ENCODE data around the gene TESK1. TPM values are rescaled to one million over a fixed set of nuclear protein-coding genes. Genes with fewer than 3 reads are reported as not detected.
"Not testable (repeated sequence)": the region's sequence is repeated elsewhere in the genome, so short reads cannot be mapped to it uniquely, and the experiment has no call there.

The TESK1 gene
- total RNA-seq, 3 donors from 2014 or later, result 26.5 to 50.4 (median 33.8) TPM

GRCh38 chr9:35611230-35611797 lies 6.3 kb downstream of the TESK1 start:
- TF ChIP-seq POLR2A (IDR thresholded peaks at IDR 0.05), result no peak
- TF ChIP-seq, protein P1, sequence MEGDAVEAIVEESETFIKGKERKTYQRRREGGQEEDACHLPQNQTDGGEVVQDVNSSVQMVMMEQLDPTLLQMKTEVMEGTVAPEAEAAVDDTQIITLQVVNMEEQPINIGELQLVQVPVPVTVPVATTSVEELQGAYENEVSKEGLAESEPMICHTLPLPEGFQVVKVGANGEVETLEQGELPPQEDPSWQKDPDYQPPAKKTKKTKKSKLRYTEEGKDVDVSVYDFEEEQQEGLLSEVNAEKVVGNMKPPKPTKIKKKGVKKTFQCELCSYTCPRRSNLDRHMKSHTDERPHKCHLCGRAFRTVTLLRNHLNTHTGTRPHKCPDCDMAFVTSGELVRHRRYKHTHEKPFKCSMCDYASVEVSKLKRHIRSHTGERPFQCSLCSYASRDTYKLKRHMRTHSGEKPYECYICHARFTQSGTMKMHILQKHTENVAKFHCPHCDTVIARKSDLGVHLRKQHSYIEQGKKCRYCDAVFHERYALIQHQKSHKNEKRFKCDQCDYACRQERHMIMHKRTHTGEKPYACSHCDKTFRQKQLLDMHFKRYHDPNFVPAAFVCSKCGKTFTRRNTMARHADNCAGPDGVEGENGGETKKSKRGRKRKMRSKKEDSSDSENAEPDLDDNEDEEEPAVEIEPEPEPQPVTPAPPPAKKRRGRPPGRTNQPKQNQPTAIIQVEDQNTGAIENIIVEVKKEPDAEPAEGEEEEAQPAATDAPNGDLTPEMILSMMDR (IDR thresholded peaks at IDR 0.05), result peak; percentile 33 to 49 (median 36)
- no peaks in the 10 kb centered on the region for H3K27me3 ChIP-seq
- DNase-seq (ENCODE audit: low spot score in 2 of 2), result no peak
- peaks cover 2 to 5% of the 10 kb centered on the region in 2 donors for H3K4me1 ChIP-seq
- H3K27ac ChIP-seq, result no peak overlapping the region
- H3K4me3 ChIP-seq, result no peak overlapping the region
- intact Hi-C loops (cut with DNase I; ENCODE audit: low total_unique reads), result no loop called here
- H3K36me3 ChIP-seq, result peaks cover 9% of the 10 kb centered on the region
- no peaks in the 10 kb centered on the region for H3K9me3 ChIP-seq

DNA sequence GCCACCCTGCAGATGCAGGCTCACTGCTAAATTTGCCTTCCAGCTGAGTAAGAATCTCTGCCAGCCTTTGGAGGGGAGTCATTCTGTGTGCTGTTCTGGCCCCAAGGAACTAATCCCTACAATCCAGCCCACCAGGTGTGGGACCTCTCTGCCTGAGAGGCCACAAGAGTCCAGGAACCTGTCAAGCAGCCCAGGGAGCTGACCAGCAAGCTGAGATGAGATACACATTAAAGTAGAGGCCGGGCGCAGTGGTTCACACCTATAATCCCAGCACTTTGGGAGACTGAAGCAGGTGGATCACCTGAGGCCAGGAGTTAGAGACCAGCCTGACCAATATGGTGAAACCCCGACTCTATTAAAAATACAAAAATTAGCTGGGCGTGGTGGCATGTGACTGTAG lies 7.0 kb downstream of the TESK1 start:
- H3K27me3 ChIP-seq; DNase-seq (ENCODE audit: low spot score in 2 of 2); H3K9me3 ChIP-seq; H3K36me3 ChIP-seq; intact Hi-C loops (cut with DNase I; ENCODE audit: low total_unique reads); H3K4me3 ChIP-seq; H3K27ac ChIP-seq; H3K4me1 ChIP-seq: not testable (repeated sequence)

GRCh38 chr9:35612843-35613242 lies 7.8 kb downstream of the TESK1 start:
- Histone ChIP-seq H3K27me3 (no peaks in the 10 kb centered on the region), H3K27ac (no peak overlapping the region), H3K36me3 (peaks cover 9% of the 10 kb centered on the region), H3K9me3 (no peaks in the 10 kb centered on the region), H3K4me1 (no peaks in the 10 kb centered on the region), H3K4me3 (no peak overlapping the region)
- no peak for DNase-seq (ENCODE audit: low spot score in 2 of 2)
- intact Hi-C loops (cut with DNase I; ENCODE audit: low total_unique reads), result no loop called here
- no peak for TF ChIP-seq POLR2A (IDR thresholded peaks at IDR 0.05)
- TF ChIP-seq, protein P1 (IDR thresholded peaks at IDR 0.05), result no peak
- TF ChIP-seq POLR2AphosphoS5 (IDR thresholded peaks at IDR 0.05), result no peak

DNA sequence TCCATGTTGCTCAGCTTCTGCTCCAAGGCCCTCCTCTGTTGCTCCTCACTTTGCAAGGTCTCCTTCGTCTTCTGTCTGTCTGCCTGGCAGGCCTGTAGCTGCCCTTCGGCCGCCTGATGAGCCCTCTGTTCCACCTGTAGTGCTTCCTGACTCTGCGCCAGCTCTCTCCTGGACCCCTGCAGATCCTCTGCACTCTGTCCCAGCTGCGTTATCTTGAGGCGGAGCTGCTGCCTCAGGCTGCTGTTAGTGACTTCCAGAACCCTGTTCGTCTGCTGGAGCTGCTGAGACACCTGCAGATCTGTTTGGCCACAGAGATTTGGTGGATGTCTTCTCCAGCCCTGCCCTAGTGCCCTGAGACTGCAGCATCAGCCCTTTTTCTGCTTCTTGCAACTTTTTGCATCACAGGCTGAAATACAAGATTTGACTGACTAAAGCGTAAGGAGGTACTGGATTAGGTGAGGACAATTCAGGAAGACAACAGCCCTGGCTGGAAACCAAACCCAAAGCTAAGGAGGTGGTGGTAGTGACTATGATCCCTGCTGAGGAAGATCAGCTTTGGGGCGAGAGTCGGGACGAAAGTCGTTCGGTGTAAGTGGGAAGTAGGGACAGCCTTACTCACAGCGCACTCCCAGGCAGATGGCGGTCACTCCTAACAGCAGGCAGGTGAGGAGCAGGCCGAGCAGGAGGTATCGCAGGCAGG lies 11.1 kb downstream of the TESK1 start:
- intact Hi-C loops (cut with DNase I; ENCODE audit: low total_unique reads), result no loop called here
- TF ChIP-seq, protein P1 (IDR thresholded peaks at IDR 0.05), result no peak
- TF ChIP-seq POLR2A (IDR thresholded peaks at IDR 0.05) (no peak), POLR2AphosphoS5 (IDR thresholded peaks at IDR 0.05) (no peak)
- no peak for DNase-seq (ENCODE audit: low spot score in 2 of 2)

GRCh38 chr9:35616681-35617459 lies 11.8 kb downstream of the TESK1 start:
- no peak for TF ChIP-seq POLR2A (IDR thresholded peaks at IDR 0.05)
- no peak for TF ChIP-seq POLR2AphosphoS5 (IDR thresholded peaks at IDR 0.05)
- TF ChIP-seq, protein P1 (IDR thresholded peaks at IDR 0.05), result no peak
- DNase-seq (ENCODE audit: low spot score in 2 of 2), result peak in 1 of 2 donors; percentile 33
- H3K36me3 ChIP-seq, result no peaks in the 10 kb centered on the region
- no peaks in the 10 kb centered on the region for H3K27me3 ChIP-seq
- no peak overlapping the region for H3K27ac ChIP-seq
- no peaks in the 10 kb centered on the region for H3K9me3 ChIP-seq
- H3K4me3 ChIP-seq, result peak overlapping the region; percentile 40 to 74 (median 50)
- no peaks in the 10 kb centered on the region for H3K4me1 ChIP-seq
- intact Hi-C loops (cut with DNase I; ENCODE audit: low total_unique reads), result no loop called here

More for the DNA sequence above, 11.1 kb downstream of the TESK1 start:
- Histone ChIP-seq H3K36me3 (no peaks in the 10 kb centered on the region), H3K4me3 (no peak overlapping the region), H3K27me3 (no peaks in the 10 kb centered on the region), H3K9me3 (no peaks in the 10 kb centered on the region), H3K4me1 (no peaks in the 10 kb centered on the region), H3K27ac (no peak overlapping the region)

Data from breast epithelium (tissue), 4 donors.